HG02885 (cell line): ENCODE measurements around the gene CAMK4.
"Not testable (repeated sequence)": the region's sequence is repeated elsewhere in the genome, so short reads cannot be mapped to it uniquely, and the experiment has no call there.

Experiments
- ATAC-seq: cut with Tn5 transposase; IDR thresholded peaks from one replicate; pipeline ENCODE4 v1.9.1; 2021; ENCODE audit warnings: mild to moderate bottlenecking; ENCODE audit not compliant: unreplicated experiment, poor library complexity

Gene CAMK4

DNA sequence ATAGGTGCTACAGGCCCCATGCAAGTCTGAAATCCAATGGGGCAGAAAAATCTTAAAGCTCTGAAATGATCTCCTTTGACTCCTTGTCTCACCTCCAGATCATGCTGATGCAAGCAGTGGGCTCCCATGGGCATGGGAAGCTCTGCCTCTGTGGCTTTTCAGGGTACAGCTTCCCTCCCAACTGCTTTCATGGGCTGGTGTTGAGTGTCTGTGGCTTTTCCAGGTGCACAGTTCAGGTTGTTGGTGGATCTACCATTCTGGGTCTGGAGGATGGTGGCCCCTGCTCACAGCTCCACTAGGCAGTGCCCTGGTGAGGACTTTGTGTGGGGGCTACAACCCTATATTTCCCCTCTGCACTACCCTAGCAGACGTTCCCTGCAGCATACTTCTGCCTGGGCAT, 184.6 kb downstream of the CAMK4 start:
- ATAC-seq, result no peak

- ATAC-seq, result not testable (repeated sequence)
These were observed 185.1 kb downstream of the CAMK4 start for GRCh38 chr5:111409266-111409665.

- ATAC-seq, result not testable (repeated sequence)
These were observed 185.9 kb downstream of the CAMK4 start for GRCh38 chr5:111410067-111410466.

DNA sequence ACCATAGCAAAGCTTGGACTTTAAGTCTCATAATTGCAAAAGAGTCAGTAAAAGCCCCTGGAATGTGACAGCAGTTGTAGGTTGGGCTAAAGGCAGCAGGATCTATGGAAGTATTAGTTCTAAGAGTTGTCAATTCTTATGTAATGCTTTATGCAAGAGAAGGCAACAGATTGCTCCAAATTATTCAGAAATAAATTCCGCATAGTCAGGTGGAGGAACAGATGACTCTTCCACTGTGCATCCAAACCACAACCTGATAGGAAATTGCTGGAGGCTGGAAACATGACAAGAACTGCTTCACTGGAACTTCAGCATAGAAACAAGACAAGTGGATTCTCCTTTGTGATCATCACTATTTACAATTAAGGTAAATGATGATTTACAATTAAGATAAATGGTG, 187.1 kb downstream of the CAMK4 start:
- no peak for ATAC-seq

- ATAC-seq, result no peak
These were observed 188.4 kb downstream of the CAMK4 start for GRCh38 chr5:111412593-111412992.

DNA sequence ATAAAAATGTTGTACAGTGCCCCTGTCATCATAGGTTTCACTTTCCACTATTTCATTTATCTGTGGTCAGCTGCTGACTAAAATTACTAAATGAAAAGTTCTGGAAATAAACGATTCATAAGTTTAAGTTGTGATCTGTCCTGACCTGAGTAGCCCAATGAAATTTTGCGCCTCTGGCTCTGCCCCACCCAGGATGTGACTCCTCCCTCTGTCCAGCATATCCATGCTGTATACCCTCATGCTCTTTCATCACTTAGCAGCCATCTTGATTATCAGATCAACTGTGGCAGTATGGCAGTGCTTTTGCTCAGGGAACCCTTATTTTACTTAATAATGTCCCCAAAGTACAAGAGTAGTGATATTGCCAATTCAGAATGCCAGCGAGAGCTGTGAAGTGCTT, 190.9 kb downstream of the CAMK4 start:
- no peak for ATAC-seq

- peak; percentile 81 for ATAC-seq
These were observed 198.1 kb downstream of the CAMK4 start for GRCh38 chr5:111422245-111422644.

- no peak for ATAC-seq
These were observed 198.8 kb downstream of the CAMK4 start for GRCh38 chr5:111422747-111423720.

GRCh38 chr5:111425205-111425604, 201.0 kb downstream of the CAMK4 start:
- ATAC-seq, result no peak

GRCh38 chr5:111427762-111428161, 203.6 kb downstream of the CAMK4 start:
- no peak for ATAC-seq

- ATAC-seq, result no peak
These were observed 208.8 kb downstream of the CAMK4 start for GRCh38 chr5:111432883-111433536.

- no peak for ATAC-seq
These were observed 210.6 kb downstream of the CAMK4 start for GRCh38 chr5:111434800-111435199.

GRCh38 chr5:111439473-111440075, 215.4 kb downstream of the CAMK4 start:
- ATAC-seq, result no peak

GRCh38 chr5:111447099-111447498, 222.9 kb downstream of the CAMK4 start:
- ATAC-seq, result no peak

GRCh38 chr5:111447822-111448221, 223.6 kb downstream of the CAMK4 start:
- ATAC-seq, result no peak

DNA sequence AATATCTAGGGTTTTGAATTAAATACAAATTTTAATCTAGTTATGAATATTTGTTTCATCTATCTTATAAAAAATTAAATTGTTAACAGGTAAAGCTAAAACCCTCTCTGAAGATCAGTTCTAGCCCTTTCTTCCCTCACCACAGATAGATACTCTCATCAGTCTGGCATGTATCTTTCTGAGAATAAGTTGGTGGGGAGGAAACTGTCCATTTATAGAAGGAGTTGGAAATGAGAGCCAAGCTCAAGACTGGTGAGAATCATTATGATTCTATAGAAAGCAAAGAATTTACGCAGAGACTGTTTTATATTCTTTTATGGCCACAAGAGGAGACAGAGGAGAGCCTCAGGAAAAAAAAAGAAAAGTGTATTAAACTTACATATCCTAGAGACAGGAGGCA, 229.1 kb downstream of the CAMK4 start:
- ATAC-seq, result no peak

DNA sequence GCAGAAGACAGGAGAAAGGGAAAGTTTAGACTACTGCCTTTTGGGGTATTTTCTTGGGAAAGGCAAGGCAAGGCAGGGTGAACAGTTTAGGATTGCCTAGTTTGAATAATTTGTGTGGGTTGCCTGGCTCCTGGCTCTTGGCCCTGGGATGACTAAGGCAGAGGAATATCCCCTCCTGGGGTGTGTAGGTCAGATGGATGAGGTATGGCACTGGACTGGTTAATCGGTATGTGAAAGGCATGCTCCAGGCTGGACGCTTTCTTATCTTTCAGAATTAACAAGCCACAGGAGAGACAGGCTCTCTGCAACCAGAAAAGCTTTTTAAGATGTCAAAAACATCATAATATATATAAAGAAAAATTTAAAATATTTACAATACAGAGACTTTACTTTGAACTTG, 229.6 kb downstream of the CAMK4 start:
- ATAC-seq, result no peak

- no peak for ATAC-seq
These were observed 230.0 kb downstream of the CAMK4 start for GRCh38 chr5:111454198-111454622.

DNA sequence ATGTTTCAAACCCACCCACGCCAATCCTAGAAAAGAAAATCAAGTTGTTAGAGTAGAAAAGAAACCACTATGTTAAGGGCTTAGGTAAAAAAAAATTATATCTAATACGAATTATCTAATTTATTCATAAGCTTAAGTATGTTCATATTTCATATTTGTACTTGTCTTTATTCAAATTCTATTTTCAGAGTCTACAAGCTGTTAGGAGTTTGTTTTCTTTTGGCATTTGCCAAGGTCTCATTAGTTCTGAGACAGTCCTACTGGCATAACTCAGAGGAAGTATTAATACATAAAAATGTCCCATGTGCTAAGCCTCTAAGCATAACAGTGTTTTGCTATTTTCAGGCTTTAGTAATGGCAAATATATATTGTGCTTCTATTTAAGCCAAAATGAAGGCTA, 230.6 kb downstream of the CAMK4 start:
- ATAC-seq, result no peak

DNA sequence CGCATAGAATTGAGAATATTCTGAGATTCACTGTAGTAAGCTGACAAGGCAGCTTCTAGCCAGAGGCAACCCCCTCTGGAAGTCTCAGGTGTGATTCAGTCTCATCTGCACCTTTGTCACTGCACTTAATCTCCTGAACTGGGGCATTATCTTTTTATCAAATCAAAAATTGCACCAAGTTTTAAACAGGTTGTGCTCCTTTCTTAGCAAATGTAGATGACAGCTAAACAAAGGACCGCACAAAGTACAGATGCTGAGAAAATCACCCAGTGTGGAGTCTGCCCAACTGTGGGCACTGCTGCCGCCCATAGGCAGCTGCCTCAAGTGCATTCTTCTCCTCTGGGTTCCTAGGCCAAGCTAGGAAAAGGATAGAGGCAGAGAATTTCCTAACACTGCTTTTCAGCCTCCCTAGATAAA, 237.1 kb downstream of the CAMK4 start:
- no peak for ATAC-seq

DNA sequence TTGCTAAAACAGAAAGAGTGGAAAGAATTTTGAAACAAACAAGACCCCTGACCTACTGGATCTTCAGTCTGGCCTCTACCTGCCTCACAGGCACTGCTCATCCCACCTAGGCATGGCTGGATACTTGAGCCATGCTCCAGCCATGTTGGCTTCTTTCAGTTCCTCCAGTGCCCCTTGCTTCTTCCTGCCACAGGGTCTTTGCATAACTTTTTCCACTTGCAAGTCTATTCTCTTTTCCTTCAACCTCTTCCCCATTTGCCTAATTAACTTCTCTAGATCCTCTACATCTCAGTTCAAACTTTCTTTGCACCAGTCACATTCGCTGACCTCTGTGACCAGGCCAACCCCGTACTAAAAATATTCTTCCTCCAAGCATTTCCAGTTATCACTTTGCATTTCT, 237.8 kb downstream of the CAMK4 start:
- no peak for ATAC-seq
